HL-60 (cell line): ENCODE data around the gene PXK.

Source experiments
- DNase-seq, 2 experiments: peaks; one replicate each; pipeline ENCODE4 v3.0.0-alpha.2; 2010 to 2020; ENCODE audit warnings: low read depth in 1 of 2, low spot score in 1 of 2
- H3K27ac ChIP-seq: fragments of 250-450 bp; sonication (Bioruptor Pico); replicated peaks from 2 replicates; pipeline ENCODE4 v1.5.1; 2020; ENCODE audit warnings: mild to moderate bottlenecking, moderate library complexity
- H3K27me3 ChIP-seq: fragments of 250-450 bp; sonication (Bioruptor Pico); 2 replicates; pipeline ENCODE4 v1.5.1; 2021; ENCODE audit warnings: mild to moderate bottlenecking, moderate library complexity; ENCODE audit not compliant: insufficient read depth, poor library complexity, severe bottlenecking
- H3K4me3 ChIP-seq: replicated peaks from 2 replicates; pipeline ENCODE4 v1.5.1; 2011; ENCODE audit warnings: mild to moderate bottlenecking, control low read depth, low read length; ENCODE audit not compliant: insufficient read depth
- CTCF ChIP-seq: IDR thresholded peaks from one replicate; pipeline ENCODE4 v1.5.1; 2011; ENCODE audit warnings: low read length, control low read depth, inconsistent platforms; ENCODE audit not compliant: insufficient read depth
- GABPA ChIP-seq: IDR thresholded peaks from 2 replicates; pipeline ENCODE4 v1.6.1; 2012; ENCODE audit warnings: low read depth
- POLR2AphosphoS5 ChIP-seq: IDR thresholded peaks from 2 replicates; pipeline ENCODE4 v1.6.1; 2012; ENCODE audit warnings: low read depth
- SPI1 ChIP-seq: IDR thresholded peaks from 2 replicates; pipeline ENCODE4 v1.6.1; 2012; ENCODE audit warnings: low read depth, mild to moderate bottlenecking, borderline replicate concordance
- TF ChIP-seq, protein P1 (sequence below): IDR thresholded peaks from 2 replicates; pipeline ENCODE4 v1.6.1; 2012; ENCODE audit warnings: low read depth; ENCODE audit not compliant: insufficient replicate concordance

Gene PXK

DNA sequence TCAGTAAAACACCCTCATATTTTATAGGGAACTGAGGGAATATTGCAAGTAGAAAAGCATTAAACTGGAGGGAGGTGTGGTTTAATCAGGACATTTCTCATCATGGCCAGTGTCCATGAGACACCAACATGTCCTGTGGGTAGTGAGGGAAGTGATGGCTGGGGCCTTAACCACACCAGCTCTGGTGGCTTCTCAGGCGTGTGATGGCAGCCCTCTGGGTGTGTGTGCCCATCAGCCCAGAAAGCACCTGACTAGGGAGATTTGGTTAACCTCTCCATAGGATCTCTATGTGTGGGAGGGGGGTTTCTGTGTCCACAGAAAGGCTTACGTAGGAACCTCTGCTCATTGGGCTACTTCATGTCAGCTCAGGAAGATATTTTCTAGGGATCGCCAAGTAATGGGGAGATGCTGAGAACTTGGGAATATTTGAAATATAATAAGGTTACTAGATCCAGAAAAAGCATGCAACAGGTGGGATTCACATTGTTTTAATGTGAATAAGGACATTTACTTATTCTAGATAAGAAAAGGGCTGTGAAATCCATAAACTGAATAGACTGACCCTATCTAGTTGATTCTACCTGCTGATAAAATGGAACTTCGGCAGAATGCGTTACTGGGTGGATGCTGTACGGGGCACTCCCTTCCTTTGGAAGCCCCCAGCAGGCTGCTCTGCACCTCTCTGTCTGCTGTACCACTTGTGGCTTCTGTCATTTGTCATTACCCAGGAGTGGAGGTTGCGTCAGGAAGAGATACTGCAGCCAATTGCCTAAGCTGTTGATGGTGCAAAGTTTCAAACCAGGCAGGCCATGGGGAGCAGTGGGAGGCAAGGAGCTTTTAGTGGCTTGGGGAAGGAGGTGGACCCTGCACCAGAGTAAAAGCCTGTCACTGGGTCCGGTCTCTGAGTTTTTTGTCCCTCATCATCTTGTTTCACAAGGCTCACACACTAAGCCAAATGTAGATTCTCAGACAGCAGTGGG, 79.4 kb downstream of the PXK start:
- Histone ChIP-seq H3K4me3 (no peak overlapping the region), H3K27me3 (no peaks in the 10 kb centered on the region), H3K27ac (0 out of 2 replicates have a peak overlapping the region, but pooled peaks have one; percentile 15)
- TF ChIP-seq POLR2AphosphoS5 (no peak; the same call in 1 of the 2 replicates), SPI1 (no peak), GABPA (no peak), CTCF (no peak)
- TF ChIP-seq, protein P1, sequence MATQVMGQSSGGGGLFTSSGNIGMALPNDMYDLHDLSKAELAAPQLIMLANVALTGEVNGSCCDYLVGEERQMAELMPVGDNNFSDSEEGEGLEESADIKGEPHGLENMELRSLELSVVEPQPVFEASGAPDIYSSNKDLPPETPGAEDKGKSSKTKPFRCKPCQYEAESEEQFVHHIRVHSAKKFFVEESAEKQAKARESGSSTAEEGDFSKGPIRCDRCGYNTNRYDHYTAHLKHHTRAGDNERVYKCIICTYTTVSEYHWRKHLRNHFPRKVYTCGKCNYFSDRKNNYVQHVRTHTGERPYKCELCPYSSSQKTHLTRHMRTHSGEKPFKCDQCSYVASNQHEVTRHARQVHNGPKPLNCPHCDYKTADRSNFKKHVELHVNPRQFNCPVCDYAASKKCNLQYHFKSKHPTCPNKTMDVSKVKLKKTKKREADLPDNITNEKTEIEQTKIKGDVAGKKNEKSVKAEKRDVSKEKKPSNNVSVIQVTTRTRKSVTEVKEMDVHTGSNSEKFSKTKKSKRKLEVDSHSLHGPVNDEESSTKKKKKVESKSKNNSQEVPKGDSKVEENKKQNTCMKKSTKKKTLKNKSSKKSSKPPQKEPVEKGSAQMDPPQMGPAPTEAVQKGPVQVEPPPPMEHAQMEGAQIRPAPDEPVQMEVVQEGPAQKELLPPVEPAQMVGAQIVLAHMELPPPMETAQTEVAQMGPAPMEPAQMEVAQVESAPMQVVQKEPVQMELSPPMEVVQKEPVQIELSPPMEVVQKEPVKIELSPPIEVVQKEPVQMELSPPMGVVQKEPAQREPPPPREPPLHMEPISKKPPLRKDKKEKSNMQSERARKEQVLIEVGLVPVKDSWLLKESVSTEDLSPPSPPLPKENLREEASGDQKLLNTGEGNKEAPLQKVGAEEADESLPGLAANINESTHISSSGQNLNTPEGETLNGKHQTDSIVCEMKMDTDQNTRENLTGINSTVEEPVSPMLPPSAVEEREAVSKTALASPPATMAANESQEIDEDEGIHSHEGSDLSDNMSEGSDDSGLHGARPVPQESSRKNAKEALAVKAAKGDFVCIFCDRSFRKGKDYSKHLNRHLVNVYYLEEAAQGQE: no peak
- DNase-seq: peak in 1 of 2 experiments; percentile 66

DNA sequence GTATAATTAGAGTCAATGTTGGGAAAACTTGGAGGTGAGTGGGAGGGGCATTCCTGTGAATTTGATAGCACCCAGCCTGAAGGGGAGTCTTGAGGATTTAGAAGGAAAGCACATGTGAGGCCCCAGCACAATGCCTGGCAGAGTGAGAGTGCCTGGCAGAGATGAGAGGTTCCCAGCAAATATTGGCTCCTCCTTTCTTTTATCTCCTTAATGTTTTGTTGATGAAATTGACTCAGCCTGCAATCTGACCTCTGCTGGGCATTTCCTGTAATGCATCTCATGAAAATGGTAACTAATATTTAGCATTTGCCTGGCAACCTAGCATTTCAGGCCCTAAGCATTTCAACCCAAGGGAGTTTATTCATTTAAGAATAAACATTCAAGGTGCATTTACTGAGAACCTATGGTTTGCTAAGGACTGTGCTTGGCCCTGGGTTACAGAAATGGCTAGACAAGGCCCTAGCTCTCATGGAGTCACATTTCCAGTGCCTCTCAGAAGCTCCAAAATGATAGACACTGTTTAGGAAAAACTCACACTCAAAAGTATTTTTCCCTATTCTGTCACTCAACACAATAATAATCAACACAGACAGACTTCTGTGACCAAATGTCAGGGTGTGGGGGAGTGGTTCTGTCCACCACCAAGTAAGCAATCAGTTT, 82.0 kb downstream of the PXK start:
- TF ChIP-seq POLR2AphosphoS5 (0 out of 2 replicates have a peak, but pooled peaks have one; percentile 39), GABPA (no peak), CTCF (peak; percentile 54)
- TF ChIP-seq, protein P1: no peak
- peak overlapping the region; percentile 60 for H3K27ac ChIP-seq
- no peaks in the 10 kb centered on the region for H3K27me3 ChIP-seq
- peak in 1 of 2 experiments; percentile 47 for DNase-seq
- no peak overlapping the region for H3K4me3 ChIP-seq

GRCh38 chr3:58416191-58416590, 83.5 kb downstream of the PXK start:
- H3K4me3 ChIP-seq: no peak overlapping the region
- no peak for DNase-seq
- H3K27me3 ChIP-seq: no peaks in the 10 kb centered on the region
- TF ChIP-seq POLR2AphosphoS5 (no peak), CTCF (no peak), GABPA (no peak), SPI1 (no peak)
- TF ChIP-seq, protein P1: no peak
- H3K27ac ChIP-seq: no peak overlapping the region
